Sigmoid colon (tissue), 4 donors: ENCODE results near the gene LMO2.

Source experiments
- EP300 ChIP-seq, 4 donors: sonication (generic); formaldehyde crosslinking; IDR thresholded peaks; one replicate each; pipeline ENCODE4 v1.6.1; 2017; ENCODE audit warnings: antibody characterized with exemption in 4 of 4
- POLR2A ChIP-seq, 2 donors: fragments of 450-650 bp; IDR thresholded peaks; one replicate each; pipeline ENCODE4 v1.6.1; 2016; ENCODE audit warnings: antibody characterized with exemption in 2 of 2, mild to moderate bottlenecking in 2 of 2, moderate library complexity in 2 of 2
- TF ChIP-seq, protein P1 (sequence below), 4 experiments: fragments of 450-650 bp in 3 of 4; fragments of 200-600 bp in 1 of 4; IDR thresholded peaks; one replicate each; pipeline ENCODE4 v1.5.1; 2016 to 2019; ENCODE audit warnings: antibody characterized with exemption in 4 of 4, mild to moderate bottlenecking in 3 of 4, moderate library complexity in 2 of 4

DNA sequence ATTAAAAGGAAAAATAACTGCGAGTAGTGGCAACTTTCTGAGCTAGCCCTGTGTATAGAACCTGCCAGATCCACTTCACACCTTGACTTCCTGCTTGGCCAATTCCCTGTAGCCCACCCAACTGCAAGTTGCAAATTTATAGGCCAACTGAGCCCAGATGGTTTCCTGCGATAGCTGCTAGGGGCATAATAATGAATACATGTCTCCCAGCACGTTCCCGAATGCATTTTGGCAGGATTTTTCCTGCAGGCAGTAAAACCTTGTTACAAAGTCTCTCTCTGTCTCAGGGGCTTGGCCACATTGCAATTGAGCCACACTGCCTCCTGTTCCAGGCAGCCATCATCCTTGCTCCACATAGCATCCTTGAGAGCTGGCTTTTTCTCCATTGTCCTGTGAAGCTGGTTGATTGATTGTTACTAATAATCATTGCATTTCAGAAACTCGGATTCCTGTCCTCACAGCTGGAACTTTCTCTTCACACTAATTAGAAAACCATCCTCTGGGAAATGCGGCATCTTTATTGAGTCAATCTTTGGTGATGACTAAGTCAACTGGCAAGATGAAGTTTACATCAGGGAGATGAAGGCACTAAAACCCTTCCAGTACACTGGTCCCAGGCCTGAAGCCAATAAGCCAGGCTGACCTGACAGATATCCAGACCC, 18.6 kb upstream of the LMO2 start:
- no peak for TF ChIP-seq POLR2A (IDR thresholded peaks at IDR 0.05)
- TF ChIP-seq, protein P1, sequence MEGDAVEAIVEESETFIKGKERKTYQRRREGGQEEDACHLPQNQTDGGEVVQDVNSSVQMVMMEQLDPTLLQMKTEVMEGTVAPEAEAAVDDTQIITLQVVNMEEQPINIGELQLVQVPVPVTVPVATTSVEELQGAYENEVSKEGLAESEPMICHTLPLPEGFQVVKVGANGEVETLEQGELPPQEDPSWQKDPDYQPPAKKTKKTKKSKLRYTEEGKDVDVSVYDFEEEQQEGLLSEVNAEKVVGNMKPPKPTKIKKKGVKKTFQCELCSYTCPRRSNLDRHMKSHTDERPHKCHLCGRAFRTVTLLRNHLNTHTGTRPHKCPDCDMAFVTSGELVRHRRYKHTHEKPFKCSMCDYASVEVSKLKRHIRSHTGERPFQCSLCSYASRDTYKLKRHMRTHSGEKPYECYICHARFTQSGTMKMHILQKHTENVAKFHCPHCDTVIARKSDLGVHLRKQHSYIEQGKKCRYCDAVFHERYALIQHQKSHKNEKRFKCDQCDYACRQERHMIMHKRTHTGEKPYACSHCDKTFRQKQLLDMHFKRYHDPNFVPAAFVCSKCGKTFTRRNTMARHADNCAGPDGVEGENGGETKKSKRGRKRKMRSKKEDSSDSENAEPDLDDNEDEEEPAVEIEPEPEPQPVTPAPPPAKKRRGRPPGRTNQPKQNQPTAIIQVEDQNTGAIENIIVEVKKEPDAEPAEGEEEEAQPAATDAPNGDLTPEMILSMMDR (IDR thresholded peaks at IDR 0.05), result no peak
- TF ChIP-seq EP300 (IDR thresholded peaks at IDR 0.05), result no peak
